ENCODE results near the gene ACHE. TPM values are rescaled to one million over a fixed set of nuclear protein-coding genes. Genes with fewer than 3 reads are reported as not detected.

The ACHE gene
- total RNA-seq, 3 donors from 2014 or later, result 0.64 to 4.3 (median 3.2) TPM

DNA sequence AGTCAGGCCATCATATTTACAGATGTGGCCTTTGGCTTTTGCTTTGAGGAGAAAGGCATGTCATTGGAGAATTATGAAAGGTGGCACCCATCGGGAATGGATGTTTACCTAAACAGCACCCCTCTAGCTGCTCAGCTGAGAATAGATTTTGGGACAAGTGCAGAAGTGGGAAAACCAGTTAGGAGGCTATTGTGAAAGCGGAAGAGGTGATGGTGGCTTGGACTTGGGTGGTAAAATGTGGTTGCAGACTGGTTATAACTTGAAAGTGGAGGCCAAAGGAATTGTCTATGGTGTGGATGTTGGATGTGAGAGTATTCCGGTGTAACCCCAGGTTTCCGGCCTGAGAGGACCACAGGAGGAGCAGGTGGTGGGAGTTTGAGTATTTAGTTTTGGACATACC, 48.3 kb downstream of the ACHE start:
- Histone ChIP-seq H3K4me1 (no peaks in the 10 kb centered on the region), H3K27me3 (no peaks in the 10 kb centered on the region), H3K4me3 (no peak overlapping the region), H3K27ac (peak overlapping the region in 1 of 2 donors; percentile 34), H3K9me3 (no peaks in the 10 kb centered on the region), H3K36me3 (no peaks in the 10 kb centered on the region)
- DNase-seq (ENCODE audit: low spot score in 2 of 2), result no peak
- no peak for TF ChIP-seq POLR2A (IDR thresholded peaks at IDR 0.05)
- TF ChIP-seq, protein P1, sequence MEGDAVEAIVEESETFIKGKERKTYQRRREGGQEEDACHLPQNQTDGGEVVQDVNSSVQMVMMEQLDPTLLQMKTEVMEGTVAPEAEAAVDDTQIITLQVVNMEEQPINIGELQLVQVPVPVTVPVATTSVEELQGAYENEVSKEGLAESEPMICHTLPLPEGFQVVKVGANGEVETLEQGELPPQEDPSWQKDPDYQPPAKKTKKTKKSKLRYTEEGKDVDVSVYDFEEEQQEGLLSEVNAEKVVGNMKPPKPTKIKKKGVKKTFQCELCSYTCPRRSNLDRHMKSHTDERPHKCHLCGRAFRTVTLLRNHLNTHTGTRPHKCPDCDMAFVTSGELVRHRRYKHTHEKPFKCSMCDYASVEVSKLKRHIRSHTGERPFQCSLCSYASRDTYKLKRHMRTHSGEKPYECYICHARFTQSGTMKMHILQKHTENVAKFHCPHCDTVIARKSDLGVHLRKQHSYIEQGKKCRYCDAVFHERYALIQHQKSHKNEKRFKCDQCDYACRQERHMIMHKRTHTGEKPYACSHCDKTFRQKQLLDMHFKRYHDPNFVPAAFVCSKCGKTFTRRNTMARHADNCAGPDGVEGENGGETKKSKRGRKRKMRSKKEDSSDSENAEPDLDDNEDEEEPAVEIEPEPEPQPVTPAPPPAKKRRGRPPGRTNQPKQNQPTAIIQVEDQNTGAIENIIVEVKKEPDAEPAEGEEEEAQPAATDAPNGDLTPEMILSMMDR (IDR thresholded peaks at IDR 0.05), result no peak
- peak in 1 of 3 donors; percentile 58 for TF ChIP-seq POLR2AphosphoS5 (IDR thresholded peaks at IDR 0.05)
- intact Hi-C loops (cut with DNase I; ENCODE audit: low total_unique reads), result no loop called here

DNA sequence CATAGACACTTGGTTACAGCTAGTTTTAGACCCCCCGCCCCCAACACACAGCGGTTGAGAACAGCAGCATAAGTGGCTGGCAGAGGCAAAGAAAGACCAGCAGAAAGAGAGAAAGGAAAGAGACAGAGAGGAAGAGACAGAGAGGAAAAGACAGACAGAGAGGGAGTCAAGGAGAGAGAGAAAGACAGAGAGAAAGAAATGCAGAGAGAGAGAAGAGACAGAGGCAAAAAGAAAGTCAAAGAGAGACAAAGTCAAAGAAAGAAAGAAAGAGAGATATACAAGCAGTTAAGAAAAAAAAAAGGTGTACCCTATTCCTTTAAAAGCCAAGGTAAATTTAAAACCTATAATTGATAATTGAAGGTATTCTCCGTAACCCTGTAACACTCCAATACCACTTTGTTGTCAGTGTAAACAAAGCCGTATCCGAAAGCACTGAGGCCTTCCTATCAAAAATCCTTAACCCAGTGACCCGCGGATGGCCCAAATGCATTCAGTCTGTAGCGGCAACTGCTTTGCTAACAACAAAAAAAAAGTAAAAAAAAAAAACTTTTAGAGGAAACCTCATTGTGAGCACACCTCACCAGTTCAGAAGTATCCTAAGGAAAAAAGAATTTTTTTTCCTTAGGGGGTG, 55.1 kb downstream of the ACHE start:
- peak overlapping the region in 1 of 2 donors; percentile 7 for H3K27ac ChIP-seq
- peaks cover 0 to 8% of the 10 kb centered on the region in 2 donors for H3K4me1 ChIP-seq
- no peaks in the 10 kb centered on the region for H3K27me3 ChIP-seq
- no peak for DNase-seq (ENCODE audit: low spot score in 2 of 2)
- no peak overlapping the region for H3K4me3 ChIP-seq
- no peak for TF ChIP-seq POLR2A (IDR thresholded peaks at IDR 0.05)
- TF ChIP-seq POLR2AphosphoS5 (IDR thresholded peaks at IDR 0.05), result no peak
- TF ChIP-seq, protein P1 (IDR thresholded peaks at IDR 0.05), result no peak
- H3K9me3 ChIP-seq, result no peaks in the 10 kb centered on the region
- H3K36me3 ChIP-seq, result no peaks in the 10 kb centered on the region
- intact Hi-C loops (cut with DNase I; ENCODE audit: low total_unique reads), result no loop called here

Other genes starting within 250 kb of the ACHE start
- not detected for gene ACTL6B, start 239.4 kb downstream of the ACHE start, total RNA-seq
- 100 to 1,000 TPM; 113 to 197 (median 173) TPM for gene GNB2, start 222.1 kb downstream of the ACHE start, total RNA-seq
- 10 to 100 TPM; 25.0 to 39.0 (median 34.8) TPM for gene GIGYF1, start 201.6 kb downstream of the ACHE start, total RNA-seq
- gene POP7, start 189.8 kb downstream of the ACHE start, total RNA-seq, result 10 to 100 TPM; 25.8 to 28.2 (median 27.4) TPM
- not detected for gene EPO, start 175.4 kb downstream of the ACHE start, total RNA-seq
- gene ZAN, start 162.3 kb downstream of the ACHE start, total RNA-seq, result not detected
- 10 to 100 TPM; 21.4 to 64.9 (median 31.8) TPM for gene EPHB4, start 68.4 kb downstream of the ACHE start, total RNA-seq
- 10 to 100 TPM; 13.3 to 18.0 (median 16.7) TPM for gene SLC12A9, start 43.2 kb downstream of the ACHE start, total RNA-seq
- 10 to 100 TPM; 45.3 to 62.8 (median 49.8) TPM for gene TRIP6, start 28.5 kb downstream of the ACHE start, total RNA-seq
- gene SRRT, start 20.8 kb downstream of the ACHE start, total RNA-seq, result 100 to 1,000 TPM in 2 of 3 donors, 10 to 100 TPM in 1; 45.8 to 111 (median 104) TPM
- 1 to 10 TPM; 2.9 to 4.2 (median 3.7) TPM for gene UFSP1, start 6.2 kb downstream of the ACHE start, total RNA-seq
- under 1 TPM; under 0.01 to 0.29 (median 0.16) TPM for gene MUC3A, start 53.6 kb upstream of the ACHE start, total RNA-seq
- 1 to 10 TPM in 2 of 3 donors, not detected in 1; 1.4 to 5.2 TPM for gene MUC12, start 73.7 kb upstream of the ACHE start, total RNA-seq
- gene MUC17, start 124.2 kb upstream of the ACHE start, total RNA-seq, result under 1 TPM in 1 of 3 donors, not detected in 2; under 0.01 TPM
- 10 to 100 TPM; 14.1 to 21.6 (median 19.9) TPM for gene TRIM56, start 189.6 kb upstream of the ACHE start, total RNA-seq
- gene SERPINE1, start 231.2 kb upstream of the ACHE start, total RNA-seq, result 10 to 100 TPM in 1 of 3 donors, 1 to 10 TPM in 2; 6.2 to 24.3 (median 7.4) TPM

Measured in breast epithelium (tissue), 4 donors.